GM18519 (cell line): ENCODE results near the gene ASPM.

ENCODE experiments used
- ATAC-seq: cut with Tn5 transposase; IDR thresholded peaks from one replicate; pipeline ENCODE4 v1.9.1; 2021; ENCODE audit warnings: mild to moderate bottlenecking, moderate library complexity; ENCODE audit not compliant: unreplicated experiment, low FRiP score

Gene ASPM

DNA sequence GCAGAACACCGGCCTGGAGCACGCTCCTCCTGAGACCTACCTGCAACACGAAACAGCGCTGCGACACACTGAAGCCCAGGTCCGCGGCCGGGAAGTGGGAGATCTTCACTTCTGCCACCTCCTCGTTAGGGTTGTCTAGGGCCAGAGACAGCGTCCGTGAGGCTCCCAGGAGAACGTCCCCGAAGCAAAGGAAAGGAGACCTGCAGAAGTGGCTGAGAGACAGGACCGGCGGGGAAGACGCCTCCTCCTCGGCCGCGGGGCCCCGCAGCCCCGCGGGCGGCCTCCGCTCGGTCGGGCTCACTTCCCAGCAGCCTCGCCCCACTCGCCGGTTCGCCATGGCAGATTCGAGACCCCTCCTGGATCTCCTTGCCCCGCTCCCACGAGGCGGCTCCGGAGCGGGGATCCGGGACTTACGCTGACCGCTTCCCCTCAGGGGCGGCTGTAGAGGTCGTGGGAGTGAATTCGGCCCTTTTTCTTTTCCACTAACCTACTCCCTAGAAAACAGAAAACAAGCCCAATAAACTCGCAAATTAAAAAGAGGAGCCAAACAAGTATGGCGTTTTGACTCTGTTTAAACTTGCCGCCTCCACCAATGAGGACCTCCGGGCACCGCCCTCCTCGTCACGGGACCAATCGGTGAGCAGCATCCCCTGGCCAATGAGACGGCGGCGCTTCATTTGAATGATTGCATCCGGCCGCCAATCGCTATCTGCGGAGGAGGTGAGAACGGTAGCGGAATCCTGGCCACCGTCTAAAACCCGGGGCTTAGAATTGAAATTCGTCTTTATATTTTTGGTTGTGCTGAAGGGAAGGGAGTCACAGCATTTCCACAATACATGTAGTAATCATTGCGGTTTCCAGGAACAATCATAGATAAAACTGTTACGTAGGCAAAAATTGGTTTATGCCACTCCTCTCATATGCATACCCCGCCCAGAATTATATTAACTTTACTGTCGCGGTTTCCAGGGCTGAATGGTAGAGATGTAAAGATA is at the start of gene ASPM:
Gene ASPM (minus strand): TSS at position 569 of the 995 bp plus-strand sequence. CDS start 232 bp downstream, at position 337.
- peak; percentile 95 for ATAC-seq

GRCh38 chr1:197195100-197195499 is 48.6 kb upstream of the ASPM start:
- no peak for ATAC-seq

DNA sequence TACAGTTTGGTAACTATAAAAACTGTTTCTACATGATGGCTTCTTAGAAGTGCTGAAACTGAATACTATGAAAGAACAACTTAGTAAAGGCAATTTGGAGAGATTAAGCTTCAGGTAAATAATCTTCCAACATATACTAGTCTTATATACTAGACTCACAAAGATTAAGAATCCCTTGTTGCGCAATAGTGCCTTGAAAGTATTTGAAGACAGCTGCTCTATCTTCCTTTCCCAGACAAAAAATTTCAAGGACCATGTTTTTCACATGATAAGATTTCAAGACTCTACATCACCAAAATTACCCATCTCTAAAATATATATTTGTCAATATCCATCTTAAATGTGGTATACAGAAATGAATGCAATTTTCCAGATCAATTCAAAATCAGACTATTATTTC is 37.7 kb upstream of the ASPM start:
- ATAC-seq = no peak

GRCh38 chr1:197183195-197183748 is 36.8 kb upstream of the ASPM start:
- ATAC-seq = no peak

GRCh38 chr1:197182716-197183115 is 36.2 kb upstream of the ASPM start:
- no peak for ATAC-seq

DNA sequence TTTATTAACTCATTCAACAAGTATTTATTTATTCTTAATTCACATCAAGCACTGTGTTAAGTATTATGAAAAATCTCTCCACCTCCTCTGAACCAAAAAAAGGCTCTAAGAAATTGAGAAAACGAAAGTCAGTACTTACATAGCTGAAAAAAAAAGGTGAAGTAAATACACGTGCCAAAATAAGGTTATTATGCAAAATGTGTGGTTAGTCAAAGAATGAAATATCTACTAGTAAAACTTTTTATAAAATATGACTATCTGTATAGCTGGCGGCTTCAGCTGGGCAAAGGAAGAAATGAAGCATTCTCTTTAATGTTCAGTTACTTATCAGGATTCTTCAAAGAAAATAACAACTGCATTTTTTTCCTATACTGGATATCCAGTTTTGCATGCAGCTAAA is 35.5 kb upstream of the ASPM start:
- ATAC-seq = peak; percentile 40

- peak; percentile 38 for ATAC-seq
These were observed 33.9 kb upstream of the ASPM start for GRCh38 chr1:197180252-197180878.

DNA sequence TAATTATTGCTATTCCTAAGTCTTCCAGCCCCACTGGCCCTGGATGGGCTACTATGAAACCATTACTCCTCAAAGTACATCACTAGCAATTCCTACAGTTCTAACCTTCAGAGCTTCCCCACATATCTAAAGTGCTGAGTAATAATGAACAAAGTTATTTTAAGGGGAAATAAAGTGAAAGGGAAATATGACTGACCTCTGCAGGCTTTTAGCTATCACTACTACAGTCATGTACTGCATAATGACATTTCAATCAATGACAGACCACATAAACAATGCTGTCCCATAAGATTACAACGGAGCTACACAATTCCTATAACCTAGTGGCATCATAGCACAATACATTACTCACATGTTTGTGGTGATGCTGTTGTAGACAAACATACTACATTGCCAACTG is 32.5 kb upstream of the ASPM start:
- ATAC-seq = peak; percentile 70

DNA sequence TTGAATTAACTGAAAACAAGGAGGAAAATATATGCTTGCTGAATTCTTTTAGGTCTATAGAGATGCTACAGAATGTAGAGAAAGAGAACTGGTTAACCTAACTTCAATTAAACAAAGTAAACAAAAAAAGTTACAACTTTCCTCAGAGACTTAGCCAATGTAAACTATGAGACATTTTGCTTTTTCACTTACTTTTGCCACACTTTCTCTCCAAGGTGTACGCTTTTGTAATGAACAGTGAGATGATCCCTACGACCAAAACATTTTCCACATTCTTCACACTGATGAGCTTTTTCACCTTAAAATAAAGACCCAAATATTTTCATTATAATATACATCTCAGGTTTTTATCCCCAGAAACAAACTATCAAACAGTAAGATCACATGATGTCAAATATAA is 28.3 kb upstream of the ASPM start:
- no peak for ATAC-seq

DNA sequence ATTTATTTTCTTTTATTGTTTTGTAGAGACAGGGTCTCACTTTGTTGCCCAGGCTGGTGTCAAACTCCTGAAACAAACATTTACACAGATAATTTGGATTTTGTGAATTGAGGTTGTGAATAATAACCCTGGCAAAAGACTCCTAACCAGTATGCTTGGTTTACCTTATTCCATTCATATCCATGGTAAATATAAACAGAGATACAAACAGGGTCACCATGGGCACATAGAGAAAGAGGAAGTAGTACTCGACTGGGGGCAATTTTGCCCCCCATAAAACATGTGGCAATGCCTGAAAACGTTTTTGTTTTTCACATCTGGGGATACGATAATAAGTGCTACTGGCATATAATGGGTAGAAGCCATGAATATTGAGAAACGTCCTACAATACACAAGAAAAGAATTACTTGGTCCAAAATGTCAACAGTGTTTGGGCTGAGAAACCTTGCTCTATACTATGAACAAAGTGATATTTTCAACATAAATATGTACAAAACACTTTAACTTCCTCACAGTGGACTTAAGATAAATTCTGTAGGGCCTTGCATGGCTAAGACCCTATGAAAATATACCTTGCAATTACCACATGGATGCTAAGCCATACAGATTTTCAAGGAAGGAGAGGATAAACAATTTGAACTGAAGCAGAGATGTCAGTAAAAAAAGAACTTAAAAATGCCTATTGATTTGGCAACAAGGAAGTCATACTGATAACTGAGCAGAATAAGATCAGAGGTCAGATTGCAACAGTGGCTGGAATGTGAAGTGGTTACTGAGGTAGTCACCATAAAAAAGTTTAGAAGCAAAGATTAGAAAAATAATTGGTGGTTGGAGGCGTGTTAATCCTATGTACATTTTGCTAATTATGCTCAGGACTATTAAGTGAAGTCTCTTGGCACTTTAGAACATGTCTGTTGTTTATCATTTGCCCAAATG is 27.4 kb upstream of the ASPM start:
- no peak for ATAC-seq

GRCh38 chr1:197171531-197171930 is 25.1 kb upstream of the ASPM start:
- no peak for ATAC-seq

DNA sequence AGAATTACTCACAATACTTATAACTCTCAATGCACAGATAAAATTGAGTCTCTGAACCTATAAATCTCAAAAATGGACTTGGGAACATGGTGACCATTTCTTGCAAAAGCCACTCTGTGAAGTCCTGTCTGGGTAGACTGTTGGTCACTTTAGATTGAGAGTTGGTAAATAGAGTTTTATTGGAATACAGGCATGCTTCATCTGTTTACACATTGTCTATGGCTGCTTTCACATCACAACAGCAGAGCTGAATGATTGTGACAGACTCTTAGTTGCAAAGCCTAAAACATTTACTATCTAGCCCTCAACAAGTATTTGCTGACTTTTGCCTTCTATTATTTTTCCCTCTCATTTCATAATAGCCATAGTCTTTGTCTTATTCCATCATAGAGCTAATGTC is 24.1 kb upstream of the ASPM start:
- no peak for ATAC-seq

DNA sequence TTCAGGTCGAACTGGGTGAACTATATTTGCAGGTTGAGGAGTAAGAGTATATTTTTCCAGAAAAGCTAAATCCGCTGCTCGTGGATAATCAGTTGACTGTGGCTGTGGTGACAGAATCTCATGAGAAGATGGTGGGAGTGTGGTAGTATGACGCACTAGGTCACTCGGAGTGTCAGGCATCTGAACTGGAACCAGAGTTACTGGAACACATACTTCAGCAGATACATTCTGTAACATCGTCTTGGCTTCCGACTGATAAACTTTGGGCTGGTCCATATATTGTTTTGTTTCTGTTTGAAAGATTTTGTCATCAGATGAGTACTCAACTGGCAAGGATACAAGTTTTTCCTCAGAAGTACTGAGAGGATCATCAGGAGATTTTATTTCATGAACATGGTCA is 13.0 kb upstream of the ASPM start:
- ATAC-seq = no peak

DNA sequence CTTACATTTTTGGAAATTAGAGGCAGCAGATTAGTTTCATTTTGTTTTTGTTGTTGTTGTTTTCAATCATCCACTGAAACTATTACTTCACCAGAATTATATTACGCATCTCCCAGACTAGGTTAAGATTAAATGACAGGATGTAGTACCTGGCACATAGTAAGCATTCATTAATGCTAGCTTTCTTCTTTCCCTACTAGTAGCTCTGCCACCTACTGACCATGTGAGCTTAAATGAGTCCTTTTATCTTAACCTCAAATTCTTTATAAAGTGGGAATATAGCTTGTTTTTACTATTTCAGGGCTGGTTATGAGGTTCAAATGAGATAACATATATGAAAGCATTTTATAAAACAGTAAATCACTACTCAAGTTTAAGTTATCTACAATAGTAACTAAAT is 10.2 kb upstream of the ASPM start:
- ATAC-seq = no peak

DNA sequence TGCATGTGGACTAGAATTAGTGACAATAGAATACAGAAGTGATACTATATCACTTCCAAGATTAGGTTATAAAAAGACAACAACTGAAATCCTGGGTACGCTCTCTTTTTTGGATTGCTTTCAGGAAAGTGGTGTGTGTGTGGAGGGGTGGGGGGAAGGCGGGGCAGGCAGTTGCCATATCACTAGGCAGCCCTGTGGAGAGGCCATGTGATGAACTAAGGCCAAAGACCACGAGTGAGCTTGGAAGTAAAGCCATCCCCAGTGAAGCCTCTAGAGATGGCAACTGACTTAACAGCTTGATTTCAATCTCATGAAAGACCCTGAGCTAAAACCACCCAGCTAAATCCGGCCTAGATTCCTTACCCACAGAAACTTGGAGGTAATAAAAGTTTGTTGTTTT is 6.2 kb upstream of the ASPM start:
- no peak for ATAC-seq

DNA sequence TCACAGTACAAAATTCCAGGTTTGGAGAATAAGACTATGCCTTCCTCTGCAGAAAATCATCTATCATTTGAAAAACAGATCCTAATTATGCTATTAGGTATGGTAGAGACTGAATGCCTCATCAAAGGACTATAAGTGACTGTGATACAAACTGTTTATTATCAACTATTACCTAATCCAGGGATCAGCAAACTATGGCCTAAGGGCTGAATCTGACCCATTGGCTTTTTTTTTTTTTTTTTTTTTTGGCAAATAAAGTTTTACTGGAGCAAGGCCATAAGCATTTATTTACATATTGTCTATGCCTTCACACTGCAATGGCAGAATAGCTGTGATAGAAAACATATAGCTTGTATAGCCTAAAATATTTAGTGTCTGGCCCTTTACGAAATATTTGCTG is 4.7 kb upstream of the ASPM start:
- no peak for ATAC-seq

DNA sequence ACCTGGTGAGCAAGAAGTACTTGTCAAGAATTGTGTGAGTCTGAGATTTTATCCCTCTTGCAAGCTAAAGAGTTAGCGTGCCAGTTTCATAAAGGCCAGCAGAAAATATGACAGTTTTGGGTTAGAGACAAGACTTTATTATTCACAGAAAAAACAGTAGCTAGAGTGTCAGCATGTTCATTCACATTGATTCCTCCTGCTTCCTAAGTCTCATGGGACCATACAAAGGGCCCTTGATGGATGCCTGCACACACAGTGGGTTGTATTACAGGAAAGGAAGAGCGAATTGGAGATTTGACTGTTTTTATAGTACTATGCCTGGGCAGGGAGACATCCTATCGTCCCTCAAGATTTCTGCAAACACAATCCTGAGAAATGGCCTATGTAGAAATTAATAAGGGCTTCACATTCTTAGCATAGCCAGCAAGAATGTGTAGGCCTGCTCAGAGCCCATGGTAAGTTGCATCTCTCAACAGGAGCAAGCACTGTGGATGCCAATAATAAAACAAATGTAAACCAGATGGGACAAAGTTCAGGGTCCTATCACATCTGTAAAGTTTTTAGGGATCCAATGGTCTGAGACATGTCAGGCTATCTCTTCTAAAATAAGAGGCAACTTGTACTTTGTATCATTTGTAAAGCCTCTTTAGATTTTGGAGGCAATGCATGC is 4.0 kb upstream of the ASPM start:
- no peak for ATAC-seq

DNA sequence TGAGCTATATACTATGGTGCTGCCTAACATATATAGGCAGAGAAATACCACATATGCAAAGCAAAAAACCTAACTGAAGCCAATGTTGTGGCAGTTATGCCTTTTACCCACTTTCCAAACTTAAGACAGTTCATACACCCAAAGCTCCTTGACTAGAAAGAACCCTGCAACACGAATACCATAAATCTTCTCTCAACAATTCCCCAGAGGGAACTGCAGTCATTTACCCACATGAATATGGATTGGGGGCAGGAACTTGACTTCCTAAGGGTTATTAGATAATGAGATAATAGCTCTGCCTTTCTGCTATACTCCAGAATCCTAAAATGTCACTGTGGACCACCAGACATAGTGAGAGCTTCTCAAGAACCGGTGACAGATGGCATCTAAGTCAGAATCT is 2.9 kb upstream of the ASPM start:
- no peak for ATAC-seq

- no peak for ATAC-seq
These were observed 934 bp downstream of the ASPM start for GRCh38 chr1:197145446-197146024.
